Retina (tissue), 1 donor: Measurements from ENCODE around the gene CAMSAP3.

Experiments used
- DNase-seq: peaks from one replicate; pipeline ENCODE4 v3.0.0-alpha.2; 2016

CAMSAP3 gene

GRCh38 chr19:7654401-7654800, 58.7 kb downstream of the CAMSAP3 start:
- no peak for DNase-seq

- DNase-seq, result no peak
Observed at GRCh38 chr19:7655581-7655980, 59.9 kb downstream of the CAMSAP3 start.

- no peak for DNase-seq
Observed at GRCh38 chr19:7657131-7657751, 61.6 kb downstream of the CAMSAP3 start.

- no peak for DNase-seq
Observed at GRCh38 chr19:7658219-7658686, 62.6 kb downstream of the CAMSAP3 start.

GRCh38 chr19:7661744-7662538, 66.3 kb downstream of the CAMSAP3 start:
- no peak for DNase-seq

GRCh38 chr19:7662657-7663056, 67.0 kb downstream of the CAMSAP3 start:
- no peak for DNase-seq

- no peak for DNase-seq
Observed at GRCh38 chr19:7663706-7664105, 68.0 kb downstream of the CAMSAP3 start.

GRCh38 chr19:7665076-7665475, 69.4 kb downstream of the CAMSAP3 start:
- no peak for DNase-seq
